H9 (cell line): ENCODE measurements around the gene IGF2. TPM values are rescaled to one million over a fixed set of nuclear protein-coding genes. Genes with fewer than 3 reads are reported as not detected.

Experiments used
- DNase-seq: peaks from one replicate; pipeline ENCODE4 v3.0.0-alpha.2; 2017
- H2AFZ ChIP-seq: one replicate; pipeline ENCODE4 v1.6.1; 2013; ENCODE audit warnings: mild to moderate bottlenecking, low read length, control low read depth, moderate library complexity
- H2AK5ac ChIP-seq: 2 replicates; pipeline ENCODE4 v1.6.1; 2013; ENCODE audit warnings: low read length, control low read depth, mixed read lengths; ENCODE audit not compliant: insufficient read length
- H2BK120ac ChIP-seq: one replicate; pipeline ENCODE4 v1.6.1; 2013; ENCODE audit warnings: low read depth, mild to moderate bottlenecking, low read length, control low read depth, inconsistent platforms; ENCODE audit not compliant: poor library complexity, severe bottlenecking
- H2BK12ac ChIP-seq: 2 replicates; pipeline ENCODE4 v1.6.1; 2013; ENCODE audit warnings: low read length, control low read depth, mixed read lengths, low read depth; ENCODE audit not compliant: insufficient read length
- H2BK15ac ChIP-seq: 2 replicates; pipeline ENCODE4 v1.6.1; 2013; ENCODE audit warnings: low read depth, low read length, control low read depth
- H2BK20ac ChIP-seq: one replicate; pipeline ENCODE4 v1.6.1; 2013; ENCODE audit warnings: low read depth, mild to moderate bottlenecking, low read length, control low read depth, inconsistent platforms; ENCODE audit not compliant: poor library complexity, severe bottlenecking
- H2BK5ac ChIP-seq: 2 replicates; pipeline ENCODE4 v1.6.1; 2013; ENCODE audit warnings: low read length, control low read depth, mixed read lengths; ENCODE audit not compliant: insufficient read length
- H3K14ac ChIP-seq: 2 replicates; pipeline ENCODE4 v1.6.1; 2013; ENCODE audit warnings: low read length, control low read depth; ENCODE audit not compliant: insufficient read depth
- H3K18ac ChIP-seq: 2 replicates; pipeline ENCODE4 v1.6.1; 2013; ENCODE audit warnings: low read depth, mild to moderate bottlenecking, mixed read lengths, low read length, control low read depth; ENCODE audit not compliant: insufficient read length
- H3K23ac ChIP-seq: 2 replicates; pipeline ENCODE4 v1.6.1; 2013; ENCODE audit warnings: low read length, control low read depth, mixed read lengths, low read depth; ENCODE audit not compliant: insufficient read length
- H3K23me2 ChIP-seq: 2 replicates; pipeline ENCODE4 v1.6.1; 2013; ENCODE audit warnings: low read depth, mild to moderate bottlenecking, mixed read lengths, low read length, control low read depth; ENCODE audit not compliant: insufficient read length, poor library complexity, severe bottlenecking
- H3K27ac ChIP-seq: 2 replicates; pipeline ENCODE4 v1.5.1; 2013; ENCODE audit warnings: low read length, control low read depth, mixed read lengths, low read depth; ENCODE audit not compliant: insufficient read length
- H3K27me3 ChIP-seq: 2 replicates; pipeline ENCODE4 v1.6.1; 2013; ENCODE audit warnings: low read length, control low read depth, inconsistent platforms; ENCODE audit not compliant: insufficient read depth
- H3K4ac ChIP-seq: 2 replicates; pipeline ENCODE4 v1.6.1; 2013; ENCODE audit warnings: low read depth, mild to moderate bottlenecking, control low read depth, inconsistent platforms, low read length, moderate library complexity
- H3K4me1 ChIP-seq: 2 replicates; pipeline ENCODE4 v1.6.1; 2013; ENCODE audit warnings: low read length, control low read depth, inconsistent platforms; ENCODE audit not compliant: insufficient read depth
- H3K4me2 ChIP-seq: 2 replicates; pipeline ENCODE4 v1.6.1; 2013; ENCODE audit warnings: low read length, control low read depth, mixed read lengths; ENCODE audit not compliant: insufficient read length, insufficient read depth
- H3K56ac ChIP-seq: 2 replicates; pipeline ENCODE4 v1.6.1; 2013; ENCODE audit warnings: low read depth, mild to moderate bottlenecking, mixed read lengths, low read length, control low read depth; ENCODE audit not compliant: insufficient read length
- H3K79me1 ChIP-seq: 2 replicates; pipeline ENCODE4 v1.6.1; 2013; ENCODE audit warnings: low read depth, mild to moderate bottlenecking, moderate library complexity, low read length, control low read depth, inconsistent platforms; ENCODE audit not compliant: insufficient read depth, poor library complexity, severe bottlenecking
- H3K79me2 ChIP-seq: 2 replicates; pipeline ENCODE4 v1.6.1; 2013; ENCODE audit warnings: low read length, control low read depth, inconsistent platforms; ENCODE audit not compliant: insufficient read depth
- H3K9ac ChIP-seq: 2 replicates; pipeline ENCODE4 v1.6.1; 2013; ENCODE audit warnings: low read length, control low read depth, mixed read lengths; ENCODE audit not compliant: insufficient read length; ENCODE audit errors: extremely low read depth
- H3K9me3 ChIP-seq: one replicate; pipeline ENCODE4 v1.6.1; 2013; ENCODE audit warnings: low read depth, low read length, inconsistent platforms; ENCODE audit not compliant: control insufficient read depth
- H3T11ph ChIP-seq: one replicate; pipeline ENCODE4 v1.6.1; 2013; ENCODE audit warnings: mild to moderate bottlenecking, low read length, control low read depth, inconsistent platforms
- H4K20me1 ChIP-seq: one replicate; pipeline ENCODE4 v1.6.1; 2013; ENCODE audit not compliant: control insufficient read depth, insufficient read length, insufficient read depth
- H4K5ac ChIP-seq: 2 replicates; pipeline ENCODE4 v1.6.1; 2013; ENCODE audit warnings: low read depth, mild to moderate bottlenecking, mixed read lengths, low read length, control low read depth; ENCODE audit not compliant: insufficient read length
- H4K8ac ChIP-seq: replicated peaks from 2 replicates; pipeline ENCODE4 v1.6.1; 2013; ENCODE audit warnings: low read length, control low read depth, mixed read lengths, low read depth; ENCODE audit not compliant: insufficient read length
- H4K91ac ChIP-seq: 2 replicates; pipeline ENCODE4 v1.6.1; 2013; ENCODE audit warnings: low read depth, mild to moderate bottlenecking, moderate library complexity, mixed read lengths, low read length, control low read depth; ENCODE audit not compliant: insufficient read length
- H3K27ac Mint-ChIP-seq, 3 experiments: 2 replicates in 2 of 3; 3 replicates in 1 of 3; pipeline ENCODE4 v1.8.0; 2020 to 2021; ENCODE audit warnings: mixed read lengths in 3 of 3, mild to moderate bottlenecking in 1 of 3, moderate library complexity in 1 of 3
- H3K27me3 Mint-ChIP-seq: 2 replicates; pipeline ENCODE4 v1.8.0; 2021; ENCODE audit warnings: low read depth, mild to moderate bottlenecking, moderate library complexity, mixed read lengths
- H3K36me3 Mint-ChIP-seq, 3 experiments: 2 replicates in 2 of 3; 3 replicates in 1 of 3; pipeline ENCODE4 v1.8.0; 2020 to 2021; ENCODE audit warnings: low read depth in 3 of 3, mixed read lengths in 3 of 3; ENCODE audit not compliant: insufficient read depth in 1 of 3
- H3K4me1 Mint-ChIP-seq, 2 experiments: 2 replicates each; pipeline ENCODE4 v1.8.0; 2020; ENCODE audit warnings: mixed read lengths in 2 of 2
- H3K4me3 Mint-ChIP-seq, 2 experiments: 2 replicates in 1 of 2; 3 replicates in 1 of 2; pipeline ENCODE4 v1.8.0; 2020 to 2021; ENCODE audit warnings: mild to moderate bottlenecking in 2 of 2, mixed read lengths in 2 of 2, moderate library complexity in 1 of 2
- H3K9me3 Mint-ChIP-seq, 2 experiments: 2 replicates in 1 of 2; 3 replicates in 1 of 2; pipeline ENCODE4 v1.8.0; 2020; ENCODE audit warnings: mild to moderate bottlenecking in 2 of 2, mixed read lengths in 2 of 2, moderate library complexity in 1 of 2
- WGBS: extraction: QIAGEN DNeasy Blood & Tissue Kit; methylation state at CpG from one replicate; pipeline ENCODE4 v1.1.7; 2013; ENCODE audit warnings: missing lambda C conversion rate, low lambda C conversion rate, mixed read lengths; ENCODE audit not compliant: insufficient read length; ENCODE audit errors: extremely low coverage; 5-methylcytosine and 5-hydroxymethylcytosine counted together
- total RNA-seq: library from RNA; stranded (reverse); gene quantifications from 2 replicates; pipeline ENCODE4 v1.2.1, GENCODE V29; 2021
- TF ChIP-seq, protein P1 (sequence below): fragments of 200-600 bp; sonication (generic); conservative IDR thresholded peaks from 3 replicates; pipeline ENCODE4 v1.8.0; 2021; ENCODE audit warnings: antibody characterized with exemption, mild to moderate bottlenecking

The IGF2 gene
- total RNA-seq, 1 experiment from 2014 or later: 2.8 TPM

GRCh38 chr11:2182075-2182474, 42.9 kb upstream of the IGF2 start:
- Histone ChIP-seq H3K23ac (no peak overlapping the region), H3K56ac (no peak overlapping the region), H2BK15ac (no peak overlapping the region), H2BK20ac (no peak overlapping the region), H2AK5ac (no peak overlapping the region), H3K4me1 (no peaks in the 10 kb centered on the region), H2BK120ac (no peak overlapping the region), H4K20me1 (no peaks in the 10 kb centered on the region), H3K79me2 (no peaks in the 10 kb centered on the region), H4K5ac (no peak overlapping the region), H3K27me3 (no peaks in the 10 kb centered on the region; the same call in 1 of the 2 replicates), H3K18ac (no peak overlapping the region), H3K4me2 (no peak overlapping the region), H3K9ac (no peak overlapping the region), H3T11ph (no peak overlapping the region), H3K4ac (no peak overlapping the region), H3K79me1 (no peaks in the 10 kb centered on the region), H2BK5ac (no peak overlapping the region), H2BK12ac (no peak overlapping the region), H3K27ac (no peak overlapping the region), H3K9me3 (no peaks in the 10 kb centered on the region), H4K91ac (no peak overlapping the region), H2AFZ (no peak overlapping the region), H3K14ac (no peak overlapping the region), H4K8ac (no peak overlapping the region), H3K23me2 (no peaks in the 10 kb centered on the region)
- WGBS: no CpG with 5 or more reads among the region's 18 CpGs
- TF ChIP-seq, protein P1, sequence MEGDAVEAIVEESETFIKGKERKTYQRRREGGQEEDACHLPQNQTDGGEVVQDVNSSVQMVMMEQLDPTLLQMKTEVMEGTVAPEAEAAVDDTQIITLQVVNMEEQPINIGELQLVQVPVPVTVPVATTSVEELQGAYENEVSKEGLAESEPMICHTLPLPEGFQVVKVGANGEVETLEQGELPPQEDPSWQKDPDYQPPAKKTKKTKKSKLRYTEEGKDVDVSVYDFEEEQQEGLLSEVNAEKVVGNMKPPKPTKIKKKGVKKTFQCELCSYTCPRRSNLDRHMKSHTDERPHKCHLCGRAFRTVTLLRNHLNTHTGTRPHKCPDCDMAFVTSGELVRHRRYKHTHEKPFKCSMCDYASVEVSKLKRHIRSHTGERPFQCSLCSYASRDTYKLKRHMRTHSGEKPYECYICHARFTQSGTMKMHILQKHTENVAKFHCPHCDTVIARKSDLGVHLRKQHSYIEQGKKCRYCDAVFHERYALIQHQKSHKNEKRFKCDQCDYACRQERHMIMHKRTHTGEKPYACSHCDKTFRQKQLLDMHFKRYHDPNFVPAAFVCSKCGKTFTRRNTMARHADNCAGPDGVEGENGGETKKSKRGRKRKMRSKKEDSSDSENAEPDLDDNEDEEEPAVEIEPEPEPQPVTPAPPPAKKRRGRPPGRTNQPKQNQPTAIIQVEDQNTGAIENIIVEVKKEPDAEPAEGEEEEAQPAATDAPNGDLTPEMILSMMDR: no peak
- H3K9me3 Mint-ChIP-seq: peaks cover 0 to 2% of the 10 kb centered on the region in 2 experiments; a peak in 1 of 5 replicates
- peaks cover 32% of the 10 kb centered on the region for H3K27me3 Mint-ChIP-seq
- H3K4me3 Mint-ChIP-seq: no peak overlapping the region
- no peaks in the 10 kb centered on the region for H3K36me3 Mint-ChIP-seq
- no peak for DNase-seq
- no peak overlapping the region for H3K27ac Mint-ChIP-seq
- no peaks in the 10 kb centered on the region for H3K4me1 Mint-ChIP-seq
